Nucleus accumbens (tissue), 56 donors: ENCODE measurements around the gene TRPC4.

Experiments
- DNase-seq, 56 donors: peaks; one replicate each; lab custom pipeline; 2025; lab: John Stamatoyannopoulos, UW

TRPC4 gene

DNA sequence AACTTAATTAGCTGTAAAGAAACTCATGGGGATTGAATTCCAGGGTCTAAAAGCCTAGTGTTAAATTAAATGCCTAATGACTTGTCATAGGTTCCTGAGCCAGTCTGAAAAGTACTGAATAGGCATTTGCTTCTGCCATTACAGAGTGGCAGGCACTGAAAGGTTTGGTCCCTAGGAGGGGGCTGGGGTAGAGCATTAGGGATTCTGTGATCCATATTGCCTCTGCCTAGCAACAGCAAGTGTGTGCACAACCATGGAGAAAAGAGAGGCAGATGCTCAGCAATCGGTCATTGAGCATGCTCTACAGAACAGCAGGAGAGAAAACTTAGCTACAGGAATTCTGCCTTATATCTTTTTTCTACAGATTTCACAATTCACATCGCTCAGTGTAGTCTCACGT is 133.5 kb downstream of the TRPC4 start:
- no peak for DNase-seq

- DNase-seq = no peak
Observed at GRCh38 chr13:37735293-37735692, 134.3 kb downstream of the TRPC4 start.

DNA sequence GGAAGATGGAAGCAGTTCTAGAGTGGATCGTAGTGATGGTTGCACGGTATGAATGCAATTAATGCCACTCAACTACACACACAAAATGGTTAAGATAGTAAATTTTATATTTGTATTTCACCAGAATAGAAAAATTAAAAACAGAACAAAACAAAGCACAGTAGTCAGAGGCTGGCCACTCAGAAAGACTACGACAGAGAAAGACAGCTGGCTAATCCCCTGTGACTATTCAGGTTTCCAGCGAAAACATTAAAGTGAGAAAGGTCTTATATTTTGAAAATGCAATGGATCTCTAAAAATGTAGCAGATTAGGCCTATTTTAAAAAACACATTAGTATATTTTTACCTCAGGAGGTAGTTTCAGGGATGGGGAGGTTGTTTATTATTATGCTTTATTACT is 139.7 kb downstream of the TRPC4 start:
- DNase-seq = no peak

GRCh38 chr13:37716420-37717195 is 153.0 kb downstream of the TRPC4 start:
- no peak for DNase-seq

- no peak for DNase-seq
Observed at GRCh38 chr13:37715606-37716015, 154.0 kb downstream of the TRPC4 start.

DNA sequence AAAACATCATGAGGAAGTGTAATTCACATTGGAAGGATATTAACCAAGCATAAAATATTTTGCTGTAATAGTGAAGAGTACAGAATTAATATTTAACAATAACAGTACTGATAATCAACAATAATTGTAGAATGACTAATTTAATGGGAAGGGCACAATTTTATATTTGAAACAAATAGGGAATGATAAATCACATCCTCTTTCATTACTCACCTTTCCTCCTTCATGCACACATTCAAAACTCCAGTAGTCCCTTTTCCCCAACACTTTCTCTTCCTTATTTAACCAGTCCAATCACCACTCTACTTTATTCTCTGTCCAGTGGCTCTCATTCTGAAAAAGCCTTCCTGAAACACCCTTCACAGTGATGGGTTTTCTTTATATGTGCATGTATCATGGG is 160.3 kb downstream of the TRPC4 start:
- DNase-seq = no peak

DNA sequence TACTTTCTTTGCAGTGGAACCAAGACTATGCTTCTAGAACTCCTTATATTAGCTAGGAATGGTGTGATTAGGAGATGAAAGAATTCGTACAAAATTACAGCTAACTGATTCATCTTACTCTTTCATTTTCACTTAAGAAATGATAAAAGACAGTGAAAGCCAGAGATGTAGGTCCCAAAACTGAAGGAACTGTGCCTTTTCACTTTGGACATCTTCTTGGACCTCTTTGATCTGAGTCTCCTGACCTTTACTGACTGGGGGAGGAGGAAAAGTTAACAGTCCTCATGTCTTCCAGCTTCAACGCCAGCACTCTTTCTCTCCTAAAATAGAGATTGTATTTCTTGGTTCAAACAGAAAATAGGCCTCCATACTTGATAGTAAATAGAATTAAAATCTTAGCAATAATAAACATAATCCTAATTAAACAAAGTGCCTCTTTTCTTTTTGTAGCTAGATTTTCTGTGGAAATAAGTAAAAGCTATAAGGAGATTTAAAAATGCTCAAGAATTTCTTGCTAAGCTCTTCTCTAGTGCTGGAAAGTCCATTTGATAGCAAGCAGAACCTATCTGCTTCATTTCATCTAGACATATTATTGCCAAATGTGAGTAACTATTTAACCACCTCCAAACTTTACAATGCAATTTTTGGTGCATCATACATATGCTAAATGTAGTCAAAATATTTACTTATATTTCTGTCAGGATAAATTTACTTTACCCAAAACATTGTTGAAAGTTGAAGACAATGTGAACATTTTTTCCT is 161.7 kb downstream of the TRPC4 start:
- DNase-seq = no peak

DNA sequence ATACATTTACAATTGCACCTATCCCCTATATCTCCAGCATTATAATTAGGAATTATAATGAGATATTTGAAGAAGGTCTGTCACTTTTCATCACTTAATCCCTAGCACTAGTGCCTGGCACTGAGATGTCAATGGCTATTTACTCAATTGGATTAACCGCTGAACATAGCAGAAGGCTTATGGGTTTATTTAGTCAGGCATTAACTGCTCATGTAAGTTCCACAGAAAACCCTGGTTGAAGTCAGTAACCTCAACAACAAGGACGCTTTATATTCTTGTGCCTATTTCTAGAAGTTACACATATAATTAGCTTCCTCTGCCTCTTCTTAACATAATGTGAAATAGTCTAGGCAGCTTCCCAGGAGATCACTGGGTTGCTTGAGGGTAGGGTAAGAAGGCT is 163.5 kb downstream of the TRPC4 start:
- no peak for DNase-seq

DNA sequence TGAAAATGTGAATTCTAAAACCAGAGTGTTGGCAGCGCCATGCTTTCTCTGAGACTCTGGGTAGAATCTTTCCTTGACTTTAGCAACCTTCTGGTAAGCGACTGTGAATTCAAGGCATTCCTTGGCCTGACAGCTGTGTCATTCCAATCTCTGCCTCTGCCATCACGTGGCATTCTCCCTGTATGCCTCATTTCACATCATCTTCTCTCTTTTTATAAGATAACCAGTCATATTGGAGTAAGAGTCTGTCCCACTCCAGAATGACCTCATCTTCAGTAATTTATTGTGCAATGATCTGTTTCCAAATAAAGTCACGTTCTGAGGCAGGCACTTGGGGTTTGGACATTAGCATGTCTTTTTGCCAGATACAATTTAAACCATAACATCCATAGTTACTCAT is 167.6 kb downstream of the TRPC4 start:
- DNase-seq = no peak

DNA sequence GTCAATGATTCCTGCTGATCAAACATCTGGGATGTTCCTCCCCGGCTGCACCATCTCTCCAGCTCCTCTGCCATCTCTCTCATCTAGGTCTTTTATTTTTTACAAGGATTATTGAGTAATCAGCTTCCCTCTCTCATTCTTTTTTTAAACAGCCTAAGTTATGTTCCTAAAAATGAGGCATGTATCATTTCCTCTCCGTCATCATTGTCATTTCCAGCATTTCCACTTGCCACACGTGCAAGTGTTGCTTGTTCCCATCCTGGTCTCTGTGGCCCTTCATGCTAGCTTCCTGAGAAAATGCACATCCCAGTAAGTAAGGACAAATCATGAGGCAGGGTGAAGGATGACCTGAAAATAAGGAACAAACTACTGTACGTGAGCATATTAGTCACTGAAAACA is 168.3 kb downstream of the TRPC4 start:
- no peak for DNase-seq

GRCh38 chr13:37700887-37701286 is 168.7 kb downstream of the TRPC4 start:
- no peak for DNase-seq

- DNase-seq = no peak
Observed at GRCh38 chr13:37695200-37695599, 174.4 kb downstream of the TRPC4 start.

- DNase-seq = no peak
Observed at GRCh38 chr13:37690361-37690760, 179.2 kb downstream of the TRPC4 start.

DNA sequence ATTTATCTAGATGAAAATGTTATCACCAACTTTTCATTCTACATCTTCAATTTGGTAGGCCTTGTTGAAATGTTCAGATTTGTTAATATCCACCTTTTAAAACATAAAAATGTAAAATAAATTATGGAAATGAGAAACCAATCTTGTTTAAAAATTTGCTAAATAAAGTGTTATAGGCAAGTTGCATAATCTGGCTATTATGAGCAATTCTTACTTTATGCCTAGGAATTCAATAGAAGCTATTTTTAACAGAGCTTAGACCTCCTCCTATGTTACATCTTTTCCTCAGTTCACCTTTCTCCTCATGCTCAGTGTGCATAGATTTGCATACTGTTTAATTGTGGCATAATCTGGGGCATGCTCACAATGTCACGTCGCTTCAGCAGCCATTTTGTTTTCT is 183.1 kb downstream of the TRPC4 start:
- DNase-seq = no peak

DNA sequence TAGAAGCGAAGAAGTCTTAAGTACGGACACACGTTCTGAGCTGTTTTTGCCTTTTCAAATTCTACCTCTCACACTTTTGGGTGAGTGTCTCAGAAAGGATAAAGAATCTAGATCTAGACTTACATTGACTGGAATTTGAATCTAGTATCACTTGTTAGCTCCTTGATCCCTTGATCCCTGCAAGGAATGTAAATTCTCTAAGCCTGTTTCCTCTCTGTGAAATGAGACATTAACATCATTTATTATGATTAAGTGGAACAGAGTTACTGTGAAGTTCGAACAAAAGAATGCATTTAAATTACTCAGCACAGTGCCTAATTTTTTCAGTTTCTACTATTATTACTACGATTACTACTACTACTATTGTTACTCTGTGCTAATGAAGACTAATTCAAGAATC is 184.4 kb downstream of the TRPC4 start:
- no peak for DNase-seq

- DNase-seq = no peak
Observed at GRCh38 chr13:37682496-37682895, 187.1 kb downstream of the TRPC4 start.

DNA sequence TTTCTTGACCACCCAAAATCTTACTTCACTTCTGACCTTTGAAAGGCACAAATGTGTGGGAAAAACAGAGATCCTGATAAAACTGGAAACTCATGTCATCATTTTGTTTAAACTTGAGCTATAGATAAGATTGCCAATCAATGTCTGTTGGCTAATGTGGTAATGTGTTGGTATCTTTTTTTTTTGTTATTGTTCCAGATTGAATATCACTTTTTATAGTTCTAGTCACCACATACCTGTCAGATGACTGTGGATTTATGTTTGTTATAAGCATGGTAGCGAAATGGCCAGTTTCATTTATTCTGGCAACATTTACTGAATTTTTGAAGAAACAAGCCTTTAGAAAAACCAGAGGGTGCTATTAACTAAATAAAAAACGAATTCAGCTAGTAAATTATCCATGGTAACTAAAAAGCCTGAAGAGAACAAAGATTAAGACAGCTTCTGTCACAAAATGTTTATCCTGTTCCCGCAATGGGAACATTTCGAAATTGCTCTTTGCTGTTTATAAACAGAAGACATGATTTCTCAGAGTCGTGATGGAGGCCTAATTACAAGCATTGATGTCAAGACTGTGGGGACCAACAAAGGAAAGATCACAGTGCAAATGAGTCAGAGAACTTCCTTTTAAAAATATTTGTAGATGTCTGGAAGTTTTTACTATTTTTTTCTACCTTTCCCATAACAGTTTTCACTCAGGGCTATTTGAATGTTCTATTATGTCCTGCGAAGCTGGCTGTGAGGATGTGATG is 188.1 kb downstream of the TRPC4 start:
- DNase-seq = no peak

DNA sequence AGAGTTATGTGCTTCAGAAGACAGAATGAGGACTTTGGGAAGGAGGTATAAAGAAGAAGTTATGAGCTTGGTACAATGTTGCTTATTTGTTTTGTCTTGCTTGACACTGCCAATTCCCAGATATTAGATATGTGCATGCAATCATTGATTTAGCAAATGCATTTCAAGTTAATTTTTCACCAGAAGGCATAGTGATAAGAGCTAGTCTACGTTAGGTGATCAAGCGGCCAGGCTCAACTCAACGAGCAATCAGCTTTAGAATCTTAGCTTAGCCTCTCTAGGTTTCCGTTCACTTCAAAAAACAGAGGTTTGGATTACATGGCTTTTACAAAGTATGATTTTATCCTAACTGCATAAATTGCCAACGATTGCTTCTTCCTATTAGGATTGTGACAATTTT is 189.4 kb downstream of the TRPC4 start:
- no peak for DNase-seq

DNA sequence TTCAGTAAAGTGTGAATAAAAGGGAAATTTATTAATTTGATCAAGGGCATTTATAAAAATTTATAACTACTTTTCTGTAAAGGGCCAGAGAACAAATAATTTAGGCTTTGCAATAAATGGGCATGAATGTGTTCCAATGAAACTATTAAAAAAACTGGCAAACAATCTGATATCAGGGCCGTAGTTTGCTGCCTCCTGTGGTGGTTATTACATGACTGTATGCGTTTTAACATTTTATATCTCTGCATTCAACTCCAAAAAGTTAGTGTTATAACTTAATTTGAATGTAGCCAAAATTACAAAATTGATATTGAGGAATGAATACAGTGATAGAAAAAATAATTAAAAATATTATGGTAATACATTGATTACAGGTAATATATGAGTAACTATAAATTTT is 190.5 kb downstream of the TRPC4 start:
- no peak for DNase-seq

- no peak for DNase-seq
Observed at GRCh38 chr13:37669845-37670244, 199.7 kb downstream of the TRPC4 start.

DNA sequence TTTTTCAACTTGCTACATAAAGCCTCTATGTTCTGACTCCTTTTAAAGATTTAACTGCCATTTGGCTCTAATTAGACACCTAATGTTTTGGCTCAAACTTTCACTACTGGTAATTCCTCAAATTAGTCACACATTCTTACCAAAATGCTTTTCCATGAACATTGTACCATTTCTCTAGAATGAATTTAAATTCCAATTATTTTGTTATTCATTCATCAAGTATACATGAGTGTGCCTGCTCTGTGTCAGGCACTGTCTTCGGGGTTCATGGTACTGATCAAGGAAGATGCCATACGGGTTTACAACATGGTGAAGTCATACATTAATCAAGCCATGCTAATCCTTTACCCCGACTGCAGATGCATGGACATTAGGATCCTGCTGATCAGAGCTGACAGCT is 201.9 kb downstream of the TRPC4 start:
- DNase-seq = no peak
